ENCODE data around the gene TPRG1. TPM values are rescaled to one million over a fixed set of nuclear protein-coding genes. Genes with fewer than 3 reads are reported as not detected.

TPRG1 gene
- total RNA-seq, 1 experiment from 2014 or later, result 0.55 TPM

DNA sequence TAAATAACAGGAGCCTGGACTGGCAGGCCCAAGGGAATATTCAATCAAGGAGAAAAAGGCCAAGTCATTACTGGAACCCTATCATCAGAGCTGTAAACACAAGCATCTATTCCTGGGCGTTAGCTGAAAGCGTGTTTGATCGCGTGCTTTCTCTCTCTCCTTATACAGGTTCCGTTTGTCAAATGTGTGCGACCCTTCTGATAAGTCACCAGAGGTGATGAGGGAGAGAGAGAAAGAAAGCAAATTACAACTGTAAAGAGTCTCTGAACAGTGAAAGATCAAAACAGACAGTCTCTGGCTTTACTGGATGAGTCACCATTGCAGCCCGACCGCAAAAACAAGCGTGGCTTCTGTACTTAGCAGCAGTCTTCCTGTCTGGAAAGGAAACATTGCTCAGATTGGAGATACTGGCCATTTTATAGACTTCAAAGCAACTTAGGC lies 39.5 kb upstream of the TPRG1 start (continued):
- TF ChIP-seq, protein P1, sequence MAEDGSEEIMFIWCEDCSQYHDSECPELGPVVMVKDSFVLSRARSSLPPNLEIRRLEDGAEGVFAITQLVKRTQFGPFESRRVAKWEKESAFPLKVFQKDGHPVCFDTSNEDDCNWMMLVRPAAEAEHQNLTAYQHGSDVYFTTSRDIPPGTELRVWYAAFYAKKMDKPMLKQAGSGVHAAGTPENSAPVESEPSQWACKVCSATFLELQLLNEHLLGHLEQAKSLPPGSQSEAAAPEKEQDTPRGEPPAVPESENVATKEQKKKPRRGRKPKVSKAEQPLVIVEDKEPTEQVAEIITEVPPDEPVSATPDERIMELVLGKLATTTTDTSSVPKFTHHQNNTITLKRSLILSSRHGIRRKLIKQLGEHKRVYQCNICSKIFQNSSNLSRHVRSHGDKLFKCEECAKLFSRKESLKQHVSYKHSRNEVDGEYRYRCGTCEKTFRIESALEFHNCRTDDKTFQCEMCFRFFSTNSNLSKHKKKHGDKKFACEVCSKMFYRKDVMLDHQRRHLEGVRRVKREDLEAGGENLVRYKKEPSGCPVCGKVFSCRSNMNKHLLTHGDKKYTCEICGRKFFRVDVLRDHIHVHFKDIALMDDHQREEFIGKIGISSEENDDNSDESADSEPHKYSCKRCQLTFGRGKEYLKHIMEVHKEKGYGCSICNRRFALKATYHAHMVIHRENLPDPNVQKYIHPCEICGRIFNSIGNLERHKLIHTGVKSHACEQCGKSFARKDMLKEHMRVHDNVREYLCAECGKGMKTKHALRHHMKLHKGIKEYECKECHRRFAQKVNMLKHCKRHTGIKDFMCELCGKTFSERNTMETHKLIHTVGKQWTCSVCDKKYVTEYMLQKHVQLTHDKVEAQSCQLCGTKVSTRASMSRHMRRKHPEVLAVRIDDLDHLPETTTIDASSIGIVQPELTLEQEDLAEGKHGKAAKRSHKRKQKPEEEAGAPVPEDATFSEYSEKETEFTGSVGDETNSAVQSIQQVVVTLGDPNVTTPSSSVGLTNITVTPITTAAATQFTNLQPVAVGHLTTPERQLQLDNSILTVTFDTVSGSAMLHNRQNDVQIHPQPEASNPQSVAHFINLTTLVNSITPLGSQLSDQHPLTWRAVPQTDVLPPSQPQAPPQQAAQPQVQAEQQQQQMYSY (CRISPR knock-in tag; IDR thresholded peaks at IDR 0.05), result no peak
- TF ChIP-seq NR2C2 (CRISPR knock-in tag; IDR thresholded peaks at IDR 0.05), result no peak
- TF ChIP-seq, protein P2, sequence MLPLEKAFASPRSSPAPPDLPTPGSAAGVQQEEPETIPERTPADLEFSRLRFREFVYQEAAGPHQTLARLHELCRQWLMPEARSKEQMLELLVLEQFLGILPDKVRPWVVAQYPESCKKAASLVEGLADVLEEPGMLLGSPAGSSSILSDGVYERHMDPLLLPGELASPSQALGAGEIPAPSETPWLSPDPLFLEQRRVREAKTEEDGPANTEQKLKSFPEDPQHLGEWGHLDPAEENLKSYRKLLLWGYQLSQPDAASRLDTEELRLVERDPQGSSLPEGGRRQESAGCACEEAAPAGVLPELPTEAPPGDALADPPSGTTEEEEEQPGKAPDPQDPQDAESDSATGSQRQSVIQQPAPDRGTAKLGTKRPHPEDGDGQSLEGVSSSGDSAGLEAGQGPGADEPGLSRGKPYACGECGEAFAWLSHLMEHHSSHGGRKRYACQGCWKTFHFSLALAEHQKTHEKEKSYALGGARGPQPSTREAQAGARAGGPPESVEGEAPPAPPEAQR (CRISPR knock-in tag; IDR thresholded peaks at IDR 0.05), result no peak
- no peak for TF ChIP-seq ZNF317 (CRISPR knock-in tag; IDR thresholded peaks at IDR 0.05; ENCODE audit: borderline replicate concordance, low read depth)

DNA sequence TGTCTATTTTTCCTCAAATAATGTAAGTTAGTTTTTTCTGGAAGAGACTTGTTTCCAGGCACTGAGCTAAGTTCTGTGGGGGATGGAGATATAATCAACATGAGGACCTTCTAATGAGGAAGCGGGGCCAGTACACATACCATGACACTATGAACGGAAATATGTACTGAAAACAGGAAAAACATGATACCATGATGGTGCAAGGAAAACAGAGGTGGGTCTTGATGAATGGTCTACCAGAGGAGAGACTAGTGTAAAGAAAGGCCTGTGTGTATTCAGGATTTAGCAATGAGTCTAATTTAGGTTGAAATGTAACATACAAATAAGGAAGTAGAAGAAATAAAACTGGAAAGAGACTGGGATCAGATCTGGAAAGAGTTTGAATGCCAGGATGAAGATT lies 38.9 kb upstream of the TPRG1 start:
- no peaks in the 10 kb centered on the region; the same call in 1 of the 2 replicates for H3K27me3 Mint-ChIP-seq (ENCODE audit: low read depth)
- H3K27ac Mint-ChIP-seq, result no peak overlapping the region
- POLR2A ChIA-PET, result no interaction called here
- DNase-seq (ENCODE audit: low spot score), result no peak
- ATAC-seq, result no peak
- no peak overlapping the region for H3K4me3 Mint-ChIP-seq
- H3K4me1 Mint-ChIP-seq, result no peaks in the 10 kb centered on the region
- H3K36me3 Mint-ChIP-seq, result no peaks in the 10 kb centered on the region
- TF ChIP-seq TEAD1 (CRISPR knock-in tag; IDR thresholded peaks at IDR 0.05) (no peak), JUN (CRISPR knock-in tag; IDR thresholded peaks at IDR 0.05) (no peak), ZNF317 (CRISPR knock-in tag; IDR thresholded peaks at IDR 0.05; ENCODE audit: borderline replicate concordance, low read depth) (no peak), CREM (CRISPR knock-in tag; IDR thresholded peaks at IDR 0.05) (no peak)
- no peaks in the 10 kb centered on the region for H3K9me3 Mint-ChIP-seq
- CTCF ChIA-PET, result no interaction called here

DNA sequence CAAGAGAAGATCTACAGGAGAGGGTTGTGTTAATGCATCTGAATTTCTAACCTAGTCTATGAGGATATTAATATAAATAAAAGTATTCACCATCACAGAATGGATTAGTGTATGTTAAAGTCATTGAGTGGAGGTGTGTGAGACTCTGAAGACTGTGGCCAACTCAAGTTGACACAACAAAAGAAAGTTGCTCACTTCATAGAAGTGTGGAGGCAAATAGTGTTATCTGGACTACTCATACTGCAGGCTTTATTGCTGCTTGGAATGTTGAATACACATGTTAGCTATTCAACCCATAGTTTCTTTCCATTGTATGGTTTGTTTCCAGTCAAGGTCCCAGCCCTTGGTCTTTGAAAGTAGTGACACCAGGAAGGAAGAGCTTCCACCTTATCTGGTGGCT lies 38.0 kb upstream of the TPRG1 start:
- no peak for ATAC-seq
- DNase-seq (ENCODE audit: low spot score), result no peak
- CTCF ChIA-PET, result no interaction called here
- POLR2A ChIA-PET, result no interaction called here
- Mint-ChIP-seq H3K27me3 (ENCODE audit: low read depth) (no peaks in the 10 kb centered on the region; the same call in 1 of the 2 replicates), H3K27ac (no peak overlapping the region), H3K4me3 (no peak overlapping the region), H3K4me1 (no peaks in the 10 kb centered on the region), H3K36me3 (no peaks in the 10 kb centered on the region), H3K9me3 (no peaks in the 10 kb centered on the region)
- TF ChIP-seq, protein P3, sequence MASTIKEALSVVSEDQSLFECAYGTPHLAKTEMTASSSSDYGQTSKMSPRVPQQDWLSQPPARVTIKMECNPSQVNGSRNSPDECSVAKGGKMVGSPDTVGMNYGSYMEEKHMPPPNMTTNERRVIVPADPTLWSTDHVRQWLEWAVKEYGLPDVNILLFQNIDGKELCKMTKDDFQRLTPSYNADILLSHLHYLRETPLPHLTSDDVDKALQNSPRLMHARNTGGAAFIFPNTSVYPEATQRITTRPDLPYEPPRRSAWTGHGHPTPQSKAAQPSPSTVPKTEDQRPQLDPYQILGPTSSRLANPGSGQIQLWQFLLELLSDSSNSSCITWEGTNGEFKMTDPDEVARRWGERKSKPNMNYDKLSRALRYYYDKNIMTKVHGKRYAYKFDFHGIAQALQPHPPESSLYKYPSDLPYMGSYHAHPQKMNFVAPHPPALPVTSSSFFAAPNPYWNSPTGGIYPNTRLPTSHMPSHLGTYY (CRISPR knock-in tag; IDR thresholded peaks at IDR 0.05), result no peak
- TF ChIP-seq, protein P4, sequence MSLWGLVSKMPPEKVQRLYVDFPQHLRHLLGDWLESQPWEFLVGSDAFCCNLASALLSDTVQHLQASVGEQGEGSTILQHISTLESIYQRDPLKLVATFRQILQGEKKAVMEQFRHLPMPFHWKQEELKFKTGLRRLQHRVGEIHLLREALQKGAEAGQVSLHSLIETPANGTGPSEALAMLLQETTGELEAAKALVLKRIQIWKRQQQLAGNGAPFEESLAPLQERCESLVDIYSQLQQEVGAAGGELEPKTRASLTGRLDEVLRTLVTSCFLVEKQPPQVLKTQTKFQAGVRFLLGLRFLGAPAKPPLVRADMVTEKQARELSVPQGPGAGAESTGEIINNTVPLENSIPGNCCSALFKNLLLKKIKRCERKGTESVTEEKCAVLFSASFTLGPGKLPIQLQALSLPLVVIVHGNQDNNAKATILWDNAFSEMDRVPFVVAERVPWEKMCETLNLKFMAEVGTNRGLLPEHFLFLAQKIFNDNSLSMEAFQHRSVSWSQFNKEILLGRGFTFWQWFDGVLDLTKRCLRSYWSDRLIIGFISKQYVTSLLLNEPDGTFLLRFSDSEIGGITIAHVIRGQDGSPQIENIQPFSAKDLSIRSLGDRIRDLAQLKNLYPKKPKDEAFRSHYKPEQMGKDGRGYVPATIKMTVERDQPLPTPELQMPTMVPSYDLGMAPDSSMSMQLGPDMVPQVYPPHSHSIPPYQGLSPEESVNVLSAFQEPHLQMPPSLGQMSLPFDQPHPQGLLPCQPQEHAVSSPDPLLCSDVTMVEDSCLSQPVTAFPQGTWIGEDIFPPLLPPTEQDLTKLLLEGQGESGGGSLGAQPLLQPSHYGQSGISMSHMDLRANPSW (CRISPR knock-in tag; conservative IDR thresholded peaks at IDR 0.05; ENCODE audit: low read depth), result no peak
- TF ChIP-seq CREB1 (CRISPR knock-in tag; IDR thresholded peaks at IDR 0.05) (no peak), GABPB1 (CRISPR knock-in tag; IDR thresholded peaks at IDR 0.05) (no peak), ZNF671 (CRISPR knock-in tag; IDR thresholded peaks at IDR 0.05) (no peak), NFATC4 (CRISPR knock-in tag; IDR thresholded peaks at IDR 0.05) (no peak)
- TF ChIP-seq, protein P5, sequence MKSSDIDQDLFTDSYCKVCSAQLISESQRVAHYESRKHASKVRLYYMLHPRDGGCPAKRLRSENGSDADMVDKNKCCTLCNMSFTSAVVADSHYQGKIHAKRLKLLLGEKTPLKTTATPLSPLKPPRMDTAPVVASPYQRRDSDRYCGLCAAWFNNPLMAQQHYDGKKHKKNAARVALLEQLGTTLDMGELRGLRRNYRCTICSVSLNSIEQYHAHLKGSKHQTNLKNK (CRISPR knock-in tag; IDR thresholded peaks at IDR 0.05), result no peak
- TF ChIP-seq, protein P6, sequence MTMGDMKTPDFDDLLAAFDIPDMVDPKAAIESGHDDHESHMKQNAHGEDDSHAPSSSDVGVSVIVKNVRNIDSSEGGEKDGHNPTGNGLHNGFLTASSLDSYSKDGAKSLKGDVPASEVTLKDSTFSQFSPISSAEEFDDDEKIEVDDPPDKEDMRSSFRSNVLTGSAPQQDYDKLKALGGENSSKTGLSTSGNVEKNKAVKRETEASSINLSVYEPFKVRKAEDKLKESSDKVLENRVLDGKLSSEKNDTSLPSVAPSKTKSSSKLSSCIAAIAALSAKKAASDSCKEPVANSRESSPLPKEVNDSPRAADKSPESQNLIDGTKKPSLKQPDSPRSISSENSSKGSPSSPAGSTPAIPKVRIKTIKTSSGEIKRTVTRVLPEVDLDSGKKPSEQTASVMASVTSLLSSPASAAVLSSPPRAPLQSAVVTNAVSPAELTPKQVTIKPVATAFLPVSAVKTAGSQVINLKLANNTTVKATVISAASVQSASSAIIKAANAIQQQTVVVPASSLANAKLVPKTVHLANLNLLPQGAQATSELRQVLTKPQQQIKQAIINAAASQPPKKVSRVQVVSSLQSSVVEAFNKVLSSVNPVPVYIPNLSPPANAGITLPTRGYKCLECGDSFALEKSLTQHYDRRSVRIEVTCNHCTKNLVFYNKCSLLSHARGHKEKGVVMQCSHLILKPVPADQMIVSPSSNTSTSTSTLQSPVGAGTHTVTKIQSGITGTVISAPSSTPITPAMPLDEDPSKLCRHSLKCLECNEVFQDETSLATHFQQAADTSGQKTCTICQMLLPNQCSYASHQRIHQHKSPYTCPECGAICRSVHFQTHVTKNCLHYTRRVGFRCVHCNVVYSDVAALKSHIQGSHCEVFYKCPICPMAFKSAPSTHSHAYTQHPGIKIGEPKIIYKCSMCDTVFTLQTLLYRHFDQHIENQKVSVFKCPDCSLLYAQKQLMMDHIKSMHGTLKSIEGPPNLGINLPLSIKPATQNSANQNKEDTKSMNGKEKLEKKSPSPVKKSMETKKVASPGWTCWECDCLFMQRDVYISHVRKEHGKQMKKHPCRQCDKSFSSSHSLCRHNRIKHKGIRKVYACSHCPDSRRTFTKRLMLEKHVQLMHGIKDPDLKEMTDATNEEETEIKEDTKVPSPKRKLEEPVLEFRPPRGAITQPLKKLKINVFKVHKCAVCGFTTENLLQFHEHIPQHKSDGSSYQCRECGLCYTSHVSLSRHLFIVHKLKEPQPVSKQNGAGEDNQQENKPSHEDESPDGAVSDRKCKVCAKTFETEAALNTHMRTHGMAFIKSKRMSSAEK (CRISPR knock-in tag; IDR thresholded peaks at IDR 0.05; ENCODE audit: borderline replicate concordance), result no peak
- TF ChIP-seq, protein P7, sequence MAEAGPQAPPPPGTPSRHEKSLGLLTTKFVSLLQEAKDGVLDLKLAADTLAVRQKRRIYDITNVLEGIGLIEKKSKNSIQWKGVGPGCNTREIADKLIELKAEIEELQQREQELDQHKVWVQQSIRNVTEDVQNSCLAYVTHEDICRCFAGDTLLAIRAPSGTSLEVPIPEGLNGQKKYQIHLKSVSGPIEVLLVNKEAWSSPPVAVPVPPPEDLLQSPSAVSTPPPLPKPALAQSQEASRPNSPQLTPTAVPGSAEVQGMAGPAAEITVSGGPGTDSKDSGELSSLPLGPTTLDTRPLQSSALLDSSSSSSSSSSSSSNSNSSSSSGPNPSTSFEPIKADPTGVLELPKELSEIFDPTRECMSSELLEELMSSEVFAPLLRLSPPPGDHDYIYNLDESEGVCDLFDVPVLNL (CRISPR knock-in tag; IDR thresholded peaks at IDR 0.05; ENCODE audit: borderline replicate concordance, low read depth), result no peak
